ENCODE measurements around the gene MISP3.

Gene MISP3

DNA sequence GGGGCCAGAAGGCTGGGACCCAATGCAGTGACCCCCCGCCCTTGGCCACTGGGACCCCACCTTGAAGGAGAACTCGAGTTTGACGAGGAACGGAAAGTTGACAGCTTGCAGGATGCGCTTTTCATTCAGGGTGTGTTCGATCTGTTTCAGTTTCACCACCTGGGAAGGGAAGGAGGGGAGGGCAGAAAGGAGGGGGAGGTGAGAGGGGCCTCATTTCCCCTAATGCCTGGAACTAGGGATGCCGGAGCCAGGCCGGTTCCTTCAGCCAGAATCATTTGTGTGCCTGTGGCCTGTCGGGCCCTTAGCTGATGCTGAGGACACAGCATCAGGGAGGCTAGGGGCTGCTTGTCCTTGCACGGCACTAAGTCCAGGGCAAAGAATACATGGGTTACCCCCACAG lies 30.2 kb downstream of the MISP3 start:
- no peak for DNase-seq (ENCODE audit: low read depth)

DNA sequence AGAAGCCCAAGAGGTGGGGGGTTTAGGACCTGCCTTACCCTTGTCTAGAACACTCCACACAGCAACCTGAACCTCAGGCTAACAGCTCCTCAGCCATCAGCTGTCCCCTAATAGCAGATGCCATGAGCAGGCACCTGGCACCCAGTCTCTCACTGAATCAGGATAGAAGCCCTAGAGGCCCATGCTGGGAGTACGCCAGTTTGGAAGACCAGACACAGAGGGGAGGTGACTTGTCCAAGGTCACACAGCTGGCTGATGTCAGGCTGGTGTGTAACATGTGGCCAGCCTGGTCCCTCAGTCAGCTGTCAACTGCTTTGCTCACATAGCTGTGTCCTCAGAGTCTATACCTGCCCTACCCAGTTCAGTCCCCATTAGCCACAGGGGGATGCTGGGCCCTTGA lies 30.7 kb downstream of the MISP3 start:
- no peak for DNase-seq (ENCODE audit: low read depth)

GRCh38 chr19:14105680-14106079 lies 33.1 kb downstream of the MISP3 start:
- no peak for DNase-seq (ENCODE audit: low read depth)

DNA sequence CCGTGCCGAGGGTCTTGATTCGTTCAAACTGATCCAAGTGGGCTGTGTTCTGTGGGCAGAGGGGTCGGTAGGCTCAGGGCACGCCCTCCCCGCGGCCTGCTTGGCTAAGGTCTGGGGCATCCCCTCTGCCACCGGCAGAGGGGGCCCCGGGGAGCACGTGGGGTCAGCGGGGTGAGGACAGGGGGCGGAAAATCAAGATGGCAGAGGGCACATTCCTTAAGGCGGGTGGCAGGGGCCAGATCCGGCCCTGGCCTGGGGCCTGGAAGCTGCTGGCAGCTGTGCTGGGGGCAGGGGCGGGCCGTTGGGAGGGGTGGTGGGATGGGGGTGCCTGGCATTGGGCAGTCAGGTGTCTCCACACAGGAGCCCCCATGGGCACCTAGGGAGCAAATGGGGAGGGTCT lies 34.3 kb downstream of the MISP3 start:
- no peak for DNase-seq (ENCODE audit: low read depth)

GRCh38 chr19:14107581-14108461 lies 35.2 kb downstream of the MISP3 start:
- DNase-seq (ENCODE audit: low read depth) = no peak

DNA sequence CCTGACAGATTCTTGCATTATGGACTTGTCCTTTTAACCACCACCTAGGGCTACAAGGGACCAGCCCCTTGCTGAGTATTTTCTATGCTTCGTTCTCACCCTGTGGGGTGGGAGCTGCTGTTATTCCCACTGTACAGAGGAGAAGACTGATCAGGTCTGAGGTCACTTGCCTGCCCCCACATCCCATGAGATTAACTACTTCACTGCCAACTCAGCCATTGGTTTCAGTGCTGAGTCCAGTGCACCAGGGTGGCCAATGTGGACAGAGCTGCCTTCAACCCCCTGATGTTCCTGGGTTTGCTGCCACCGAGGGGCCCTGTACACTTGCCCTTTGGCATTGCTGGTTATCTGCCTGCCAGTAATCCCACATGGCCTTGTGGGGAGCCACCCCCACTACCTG lies 38.1 kb downstream of the MISP3 start:
- DNase-seq (ENCODE audit: low read depth) = no peak

GRCh38 chr19:14111486-14111885 lies 38.9 kb downstream of the MISP3 start:
- no peak for DNase-seq (ENCODE audit: low read depth)

GRCh38 chr19:14112051-14112808 lies 39.6 kb downstream of the MISP3 start:
- DNase-seq (ENCODE audit: low read depth) = no peak

DNA sequence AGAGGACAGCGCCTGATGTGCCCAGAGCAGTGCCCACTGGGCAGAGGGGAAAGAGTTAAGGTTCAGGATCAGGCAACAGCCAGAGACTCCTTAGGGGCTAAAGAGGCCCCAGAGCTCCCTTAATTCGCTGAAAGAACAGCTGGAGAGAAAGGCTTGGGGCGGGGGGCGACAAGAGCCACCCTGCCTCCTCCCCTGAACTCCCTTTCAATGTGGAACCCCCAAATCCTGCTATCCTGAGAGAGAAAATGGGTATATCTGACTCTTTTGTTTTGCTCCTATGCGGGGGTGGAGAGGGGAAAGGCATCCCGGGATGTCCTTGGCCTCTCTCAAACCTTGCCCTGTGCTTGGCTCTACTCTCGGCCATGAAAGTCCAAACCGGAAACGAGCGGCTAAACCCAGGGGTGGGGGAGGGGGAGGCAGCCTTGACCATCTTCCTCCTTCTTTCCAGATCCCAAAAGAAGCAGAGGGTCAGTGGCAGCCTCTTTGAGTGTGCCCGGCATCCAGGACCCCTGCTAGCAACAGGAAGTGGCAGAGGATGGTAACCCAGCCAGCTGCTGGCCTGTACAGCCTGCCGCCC lies 40.3 kb downstream of the MISP3 start:
- DNase-seq (ENCODE audit: low read depth) = no peak

DNA sequence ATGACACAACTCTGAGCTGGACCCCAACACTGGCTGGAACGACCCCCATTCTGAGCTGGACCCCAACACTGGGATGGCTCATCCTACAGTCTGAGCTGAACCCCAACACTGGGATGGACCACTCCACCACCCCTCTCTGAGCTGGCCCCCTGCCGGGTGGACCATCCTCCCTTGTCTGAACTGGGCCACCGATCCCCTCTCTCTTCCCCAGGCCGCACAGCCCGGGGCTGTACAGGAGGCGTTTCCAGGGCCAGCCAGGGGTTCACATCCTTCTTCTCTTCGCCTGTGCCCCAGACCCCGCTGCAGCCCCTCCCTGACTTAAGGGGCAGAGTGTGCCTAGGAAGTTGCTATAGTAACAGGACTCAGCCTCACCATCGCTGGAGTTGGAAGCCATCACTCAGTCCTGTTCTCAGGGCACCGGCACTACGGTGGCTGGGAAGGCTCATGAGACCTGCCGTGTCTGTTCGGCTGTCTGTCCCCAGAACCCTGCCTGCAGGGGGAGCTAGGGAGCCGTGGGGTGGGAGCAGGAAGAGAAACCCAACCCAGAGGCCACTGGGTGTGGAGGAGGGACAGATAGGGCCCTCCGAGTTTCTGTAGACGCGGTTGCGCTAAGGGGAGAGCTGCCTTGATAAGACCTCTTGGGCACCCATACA lies 41.3 kb downstream of the MISP3 start:
- peak; percentile 27 for DNase-seq (ENCODE audit: low read depth)

DNA sequence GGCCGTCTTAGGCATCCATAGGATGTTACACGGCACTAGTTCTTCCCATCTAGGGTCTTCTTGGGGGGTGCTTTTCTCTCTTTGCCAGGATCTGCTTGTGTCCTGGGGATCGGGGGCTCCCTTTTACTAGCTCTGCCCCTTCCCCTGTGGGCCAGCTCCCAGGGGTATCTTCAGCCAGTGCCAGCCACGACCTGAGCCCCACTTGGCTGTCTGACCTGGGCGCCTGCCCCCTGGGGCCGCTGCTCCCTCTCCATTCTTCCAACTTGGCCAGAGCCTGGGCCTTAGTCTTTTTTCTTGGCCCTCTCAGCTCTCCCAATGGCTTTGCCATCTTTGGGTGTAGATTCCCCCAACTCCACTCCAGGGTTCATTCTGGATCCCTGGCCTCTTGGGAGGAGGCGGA lies 41.9 kb downstream of the MISP3 start:
- no peak for DNase-seq (ENCODE audit: low read depth)

GRCh38 chr19:14114854-14115253 lies 42.3 kb downstream of the MISP3 start:
- peak; percentile 43 for DNase-seq (ENCODE audit: low read depth)

DNA sequence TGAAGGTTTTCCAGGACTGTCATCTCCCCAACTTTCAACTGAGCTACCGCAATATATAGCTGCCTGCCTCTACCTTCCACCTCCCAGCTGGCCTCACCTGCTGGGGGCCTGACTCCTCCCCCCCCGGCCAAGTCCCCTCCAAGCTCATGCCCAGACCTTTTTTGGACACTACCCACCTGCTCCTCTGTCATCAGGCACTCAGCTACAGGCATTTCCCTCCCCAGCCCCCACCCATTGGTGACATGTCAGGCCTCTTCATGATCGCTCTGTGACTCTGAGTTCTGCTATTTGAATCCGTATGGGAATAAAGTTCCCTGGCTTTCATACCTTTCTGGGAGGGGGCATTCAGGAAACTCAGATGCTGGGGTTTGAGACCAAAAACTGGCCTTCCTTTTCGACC lies 43.2 kb downstream of the MISP3 start:
- no peak for DNase-seq (ENCODE audit: low read depth)

GRCh38 chr19:14116525-14116917 lies 43.9 kb downstream of the MISP3 start:
- no peak for DNase-seq (ENCODE audit: low read depth)

GRCh38 chr19:14116918-14117578 lies 44.5 kb downstream of the MISP3 start:
- DNase-seq (ENCODE audit: low read depth) = no peak

DNA sequence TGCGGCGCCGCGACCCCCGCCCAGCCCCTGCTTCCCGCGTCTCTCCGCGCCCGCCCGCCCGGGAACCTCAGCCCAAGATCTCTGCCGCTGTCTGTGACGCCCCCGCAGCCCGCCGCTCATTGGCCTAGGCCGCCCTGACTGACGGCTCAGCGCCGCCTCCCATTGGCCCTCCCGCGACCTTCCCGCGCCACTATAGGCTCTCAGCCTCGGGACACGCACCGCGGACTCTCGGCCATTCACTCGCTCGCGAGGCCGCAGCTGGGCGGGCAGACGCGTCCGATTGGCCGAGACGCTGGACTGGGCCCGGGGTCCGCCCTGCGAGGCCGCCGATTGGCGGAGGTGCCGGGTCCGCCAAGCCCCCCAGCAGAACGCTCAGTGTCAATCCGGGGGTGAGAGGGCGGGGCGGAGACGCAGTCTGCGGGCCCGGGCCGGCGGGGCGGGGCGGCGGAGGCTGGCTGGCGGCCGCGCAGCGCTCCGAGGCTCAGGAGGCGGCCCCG lies 45.1 kb downstream of the MISP3 start, which contains the start of gene PRKACA:
Gene PRKACA (minus strand): TSS at position 95 of the 497 bp plus-strand sequence. CDS start 215 bp downstream, outside the sequence.
- DNase-seq (ENCODE audit: low read depth) = peak; percentile 98

DNA sequence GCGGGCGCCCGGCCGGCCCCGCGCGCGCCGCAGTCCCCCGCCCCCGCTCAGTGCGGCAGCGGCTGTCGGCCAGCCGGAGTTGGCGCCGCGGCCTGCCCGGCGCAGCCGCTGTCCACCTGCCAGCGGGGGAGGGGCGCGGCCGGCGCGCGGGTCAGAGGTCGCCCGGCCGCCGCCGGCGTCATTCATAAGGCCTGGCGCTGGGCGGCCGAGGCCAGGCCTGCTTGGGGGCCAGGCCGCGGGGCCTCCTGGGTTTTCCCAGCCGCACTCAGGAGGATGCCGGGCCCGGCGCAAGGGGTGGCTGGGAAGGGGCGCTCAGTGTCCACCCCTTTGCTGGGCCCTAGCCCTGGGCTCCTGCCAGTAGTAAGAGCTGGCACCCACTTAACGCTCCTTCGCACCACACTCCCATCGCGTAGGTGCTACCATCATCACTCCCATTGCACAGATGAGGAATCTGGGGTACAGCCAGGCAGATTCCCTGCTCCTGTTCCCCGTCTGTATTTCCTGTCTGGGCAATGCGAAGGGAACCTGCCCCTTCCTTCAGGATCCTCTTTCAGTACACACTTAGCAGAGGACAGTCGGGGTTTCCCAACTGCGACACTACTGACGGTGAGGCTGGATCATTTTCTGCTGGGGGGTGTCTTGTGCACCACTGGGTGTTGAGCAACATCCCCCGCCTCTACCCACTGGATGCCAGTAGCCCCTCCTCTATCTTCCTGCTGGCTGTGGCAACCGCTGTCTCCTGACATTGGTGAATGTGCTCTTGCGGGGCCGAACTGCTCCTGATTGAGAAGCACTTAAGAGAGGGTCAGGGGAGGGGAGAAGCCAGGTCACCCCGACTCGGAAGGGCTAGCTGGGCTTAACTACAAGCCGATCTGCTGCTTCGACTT lies 45.8 kb downstream of the MISP3 start:
- no peak for DNase-seq (ENCODE audit: low read depth)

- DNase-seq (ENCODE audit: low read depth) = no peak
These were observed 46.6 kb downstream of the MISP3 start for GRCh38 chr19:14119146-14119545.

DNA sequence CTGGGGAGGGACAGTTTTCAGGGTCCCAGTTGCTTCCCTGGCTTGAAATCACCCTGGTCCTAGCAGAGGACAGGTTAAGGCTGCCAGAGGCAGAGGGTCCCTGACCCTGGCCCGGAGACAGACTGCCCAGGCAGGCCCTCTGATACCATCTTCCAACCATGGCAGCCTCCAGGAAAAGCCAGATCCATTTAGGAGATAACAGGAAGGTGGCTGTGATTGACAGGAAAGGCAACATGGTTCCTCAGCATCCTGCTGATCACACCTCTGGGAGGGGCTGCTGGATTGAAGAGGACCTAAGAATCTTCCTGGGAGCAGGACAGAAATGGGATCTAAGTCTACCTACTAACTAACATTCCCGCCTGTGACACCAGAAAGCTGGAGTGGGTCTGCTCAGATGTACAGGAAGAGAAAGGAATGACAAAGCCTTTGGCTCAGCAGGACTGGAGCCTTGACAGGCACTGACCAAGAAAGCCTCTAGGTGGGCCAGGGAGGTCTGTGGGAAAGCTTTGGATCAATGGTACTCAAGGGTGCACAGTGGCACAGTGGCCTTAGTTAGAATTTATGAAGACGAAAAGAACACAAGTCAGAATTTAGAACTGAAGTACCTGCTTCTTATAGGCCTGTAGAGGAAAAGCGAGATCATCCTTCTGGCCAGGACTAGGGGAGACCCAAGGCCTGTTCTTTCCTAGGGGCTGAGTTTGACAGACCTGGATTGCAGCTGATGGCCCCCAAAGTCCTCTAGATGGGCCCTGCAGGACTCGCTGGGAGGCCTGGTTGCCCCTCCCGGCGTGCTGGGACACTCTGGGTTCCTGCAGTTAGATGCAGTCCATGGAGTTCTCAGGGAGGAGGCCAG lies 47.3 kb downstream of the MISP3 start:
- no peak for DNase-seq (ENCODE audit: low read depth)

GRCh38 chr19:14120497-14120780 lies 47.9 kb downstream of the MISP3 start:
- DNase-seq (ENCODE audit: low read depth) = no peak
